Body of pancreas (tissue), 4 donors: Measurements from ENCODE around the gene AUTS2.

ENCODE experiments used
- CTCF ChIP-seq, 7 experiments: fragments of 450-650 bp in 4 of 7; fragments of 200-600 bp in 3 of 7; sonication (generic) in 3 of 7; IDR thresholded peaks; one replicate each; pipeline ENCODE4 v1.5.1; 2016 to 2019; ENCODE audit warnings: antibody characterized with exemption in 7 of 7
- POLR2A ChIP-seq, 3 donors: fragments of 450-650 bp; IDR thresholded peaks; one replicate each; pipeline ENCODE4 v1.6.1; 2016; ENCODE audit warnings: antibody characterized with exemption in 3 of 3, mild to moderate bottlenecking in 2 of 3

DNA sequence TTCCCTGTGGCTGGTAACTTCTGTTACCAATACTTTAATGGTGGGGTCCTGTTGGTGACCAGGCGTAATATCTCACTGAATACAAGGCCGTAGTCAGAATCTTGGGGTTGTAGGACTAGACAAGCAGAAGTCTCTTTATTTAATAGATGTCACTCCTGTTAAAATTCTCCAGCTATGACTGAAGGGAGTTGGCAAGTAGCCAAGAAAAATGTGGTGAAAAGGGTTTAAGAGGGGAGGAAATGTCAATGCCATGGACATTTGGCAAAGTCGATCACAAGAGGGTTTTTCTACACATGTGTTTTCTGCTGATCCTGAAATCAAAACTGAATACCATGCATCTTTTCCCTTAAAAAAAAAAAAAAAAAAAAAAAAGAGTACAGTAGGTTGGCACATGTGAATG is 533.5 kb downstream of the AUTS2 start:
- TF ChIP-seq CTCF (IDR thresholded peaks at IDR 0.05) (no peak), POLR2A (IDR thresholded peaks at IDR 0.05) (no peak)
